Brain microvascular endothelial cell (primary cell): ENCODE measurements around the gene SOCS7.

Experiments
- DNase-seq: peaks from one replicate; pipeline ENCODE4 v3.0.0-alpha.2; 2020
- H3K27ac ChIP-seq: fragments of 250-450 bp; sonication (Bioruptor Pico); 2 replicates; pipeline ENCODE4 v1.5.1; 2020; ENCODE audit warnings: mild to moderate bottlenecking, moderate library complexity
- H3K27me3 ChIP-seq: fragments of 250-450 bp; sonication (Bioruptor Pico); replicated peaks from 2 replicates; pipeline ENCODE4 v1.5.1; 2020; ENCODE audit warnings: mild to moderate bottlenecking
- H3K36me3 ChIP-seq: fragments of 250-450 bp; sonication (Bioruptor Pico); replicated peaks from 2 replicates; pipeline ENCODE4 v1.5.1; 2020; ENCODE audit warnings: mild to moderate bottlenecking
- H3K4me3 ChIP-seq: 2 replicates; pipeline ENCODE4 v1.5.1; 2011; ENCODE audit warnings: low read depth, mild to moderate bottlenecking, control low read depth, low read length, moderate library complexity
- CTCF ChIP-seq: IDR thresholded peaks from 2 replicates; pipeline ENCODE4 v1.5.1; 2011; ENCODE audit warnings: low read depth, mild to moderate bottlenecking, moderate library complexity, low read length, control low read depth, inconsistent platforms; ENCODE audit errors: missing control alignments
- in situ Hi-C: cut with HindIII; loops from 2 replicates; pipeline ENCODE4 v1.10.0; 2017; ENCODE audit warnings: low sequenced_read_pairs, low pct_ligation_motif_present

SOCS7 gene

GRCh38 chr17:38451030-38451839 is 99.6 kb downstream of the SOCS7 start:
- TF ChIP-seq CTCF = no peak
- peak; percentile 50 for DNase-seq
- Histone ChIP-seq H3K36me3 (no peaks in the 10 kb centered on the region), H3K4me3 (peak overlapping the region; percentile 44), H3K27ac (peak overlapping the region; percentile 75), H3K27me3 (no peaks in the 10 kb centered on the region)
- in situ Hi-C loops = no loop called here

GRCh38 chr17:38451840-38452529 is 100.3 kb downstream of the SOCS7 start:
- in situ Hi-C loops = no loop called here
- TF ChIP-seq CTCF = no peak
- Histone ChIP-seq H3K27me3 (no peaks in the 10 kb centered on the region), H3K4me3 (peak overlapping the region; percentile 44), H3K27ac (peak overlapping the region; percentile 75), H3K36me3 (no peaks in the 10 kb centered on the region)
- DNase-seq = peak; percentile 77

- Histone ChIP-seq H3K4me3 (no peak overlapping the region), H3K27ac (peak overlapping the region; percentile 75), H3K36me3 (peaks cover 2% of the 10 kb centered on the region), H3K27me3 (no peaks in the 10 kb centered on the region)
- DNase-seq = no peak
- TF ChIP-seq CTCF = no peak
- in situ Hi-C loops = no loop called here
Observed at GRCh38 chr17:38452719-38453118, 101.1 kb downstream of the SOCS7 start.

- H3K4me3 ChIP-seq = peak overlapping the region; percentile 68
- H3K27me3 ChIP-seq = no peaks in the 10 kb centered on the region
- no peak for TF ChIP-seq CTCF
- H3K36me3 ChIP-seq = peaks cover 12% of the 10 kb centered on the region
- peak overlapping the region; percentile 65 for H3K27ac ChIP-seq
- DNase-seq = no peak
- in situ Hi-C loops = no loop called here
Observed at GRCh38 chr17:38453951-38454421, 102.3 kb downstream of the SOCS7 start.

GRCh38 chr17:38454532-38454931 is 102.9 kb downstream of the SOCS7 start:
- peak; percentile 50 for DNase-seq
- Histone ChIP-seq H3K36me3 (peaks cover 15% of the 10 kb centered on the region), H3K4me3 (peak overlapping the region; percentile 68), H3K27me3 (no peaks in the 10 kb centered on the region), H3K27ac (peak overlapping the region; percentile 65)
- in situ Hi-C loops = no loop called here
- no peak for TF ChIP-seq CTCF
